ENCODE results near the gene ZNF548. TPM values are rescaled to one million over a fixed set of nuclear protein-coding genes. Genes with fewer than 3 reads are reported as not detected.

Gene ZNF548
- polyA plus RNA-seq, 3 donors, result 4.6 to 20.7 (median 6.0) TPM

DNA sequence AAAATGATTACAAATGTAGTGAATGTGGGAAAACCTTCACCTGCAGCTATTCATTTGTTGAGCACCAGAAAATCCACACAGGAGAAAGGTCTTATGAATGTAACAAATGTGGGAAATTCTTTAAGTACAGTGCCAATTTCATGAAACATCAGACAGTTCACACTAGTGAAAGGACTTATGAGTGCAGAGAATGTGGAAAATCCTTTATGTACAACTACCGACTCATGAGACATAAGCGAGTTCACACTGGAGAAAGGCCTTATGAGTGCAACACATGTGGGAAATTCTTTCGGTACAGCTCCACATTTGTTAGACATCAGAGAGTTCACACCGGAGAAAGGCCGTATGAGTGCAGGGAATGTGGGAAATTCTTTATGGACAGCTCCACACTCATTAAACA is 9.2 kb downstream of the ZNF548 start:
- Histone ChIP-seq H3K9ac (ENCODE audit: insufficient read depth, low read length, poor library complexity, severe bottlenecking) (no peak overlapping the region), H3K9me3 (replicated peaks in 1 of 2; ENCODE audit: control insufficient read depth in 1 of 2, insufficient read depth in 1 of 2, low read length in 2 of 2) (peaks cover 68 to 76% of the 10 kb centered on the region in 2 donors), H3K27me3 (ENCODE audit: control insufficient read depth in 2 of 2, insufficient read depth in 2 of 2, low read length in 2 of 2) (no peaks in the 10 kb centered on the region), H3K79me2 (ENCODE audit: insufficient read depth, low read length) (peaks cover 3% of the 10 kb centered on the region), H3K4me2 (replicated peaks; ENCODE audit: extremely low read depth, low read length, poor library complexity, severe bottlenecking) (no peak overlapping the region), H2AFZ (ENCODE audit: insufficient read depth, low read depth, low read length, poor library complexity, severe bottlenecking) (no peak overlapping the region), H3K36me3 (replicated peaks in 1 of 2; ENCODE audit: control insufficient read depth in 1 of 2, insufficient read depth in 2 of 2, low read length in 2 of 2) (peaks cover 35 to 63% of the 10 kb centered on the region in 2 donors), H3K4me1 (ENCODE audit: control insufficient read depth in 1 of 2, insufficient read depth in 2 of 2, low read length in 2 of 2) (no peaks in the 10 kb centered on the region), H4K20me1 (ENCODE audit: insufficient read depth, low read length) (no peaks in the 10 kb centered on the region), H3K4me3 (replicated peaks in 1 of 3; ENCODE audit: low read depth in 2 of 3, low read length in 3 of 3) (no peak overlapping the region), H3K27ac (ENCODE audit: low read depth in 1 of 2, low read length in 2 of 2) (no peak overlapping the region)
- no CpG with 5 or more reads among the region's 5 CpGs for WGBS (ENCODE audit: insufficient coverage)
- Mint-ChIP-seq H3K4me3 (no peak overlapping the region), H3K27ac (no peak overlapping the region), H3K4me1 (no peaks in the 10 kb centered on the region), H3K36me3 (peaks cover 56 to 57% of the 10 kb centered on the region in 2 donors), H3K27me3 (ENCODE audit: low read depth in 3 of 3) (peaks cover 0 to 3% (median 2%) of the 10 kb centered on the region in 3 donors), H3K9me3 (peaks cover 55 to 92% (median 70%) of the 10 kb centered on the region in 7 donors)
- intact Hi-C loops (cut with micrococcal nuclease), result no loop called here
- no peak for TF ChIP-seq CTCF (IDR thresholded peaks at IDR 0.05)
- DNase-seq, result no peak

DNA sequence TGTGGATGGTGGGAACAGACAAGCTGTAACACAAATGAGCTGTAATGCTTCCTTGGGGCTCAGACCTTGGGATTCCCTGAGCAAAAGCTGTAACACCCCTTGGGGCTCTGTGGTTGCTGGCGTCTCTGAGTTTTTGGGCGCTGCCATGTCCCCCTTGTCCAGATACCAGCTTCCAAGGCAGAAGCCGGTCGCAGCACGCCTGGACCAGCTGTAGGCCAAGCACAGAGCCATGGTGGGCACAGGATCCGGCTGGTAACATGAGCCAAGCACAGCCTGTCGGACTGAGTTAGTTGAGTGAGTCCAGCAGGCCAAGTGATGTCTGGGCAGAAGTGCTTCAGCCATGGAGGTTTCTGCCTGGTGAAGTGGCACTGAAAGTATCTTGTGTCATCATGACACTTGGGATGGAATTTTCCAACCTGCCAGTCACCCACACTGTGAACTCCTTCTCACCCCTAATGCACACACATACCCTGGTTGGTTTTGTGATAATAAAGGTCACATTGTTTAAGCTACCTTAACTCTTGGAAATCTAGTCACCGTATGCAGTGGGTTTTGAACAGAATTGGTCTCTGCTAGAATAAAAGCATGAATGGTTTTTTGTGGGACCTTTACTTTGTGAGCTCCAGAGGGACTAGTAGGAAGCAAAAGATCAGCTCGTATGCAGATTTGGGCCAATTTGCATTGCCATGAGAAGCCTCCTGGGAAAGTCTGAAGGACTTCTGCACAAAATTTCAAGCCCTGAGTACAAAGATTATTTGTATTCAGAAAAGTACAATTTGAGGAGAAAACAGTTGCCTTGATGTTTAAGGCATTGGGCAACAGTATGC is 14.3 kb downstream of the ZNF548 start:
- H4K20me1 ChIP-seq (ENCODE audit: insufficient read depth, low read length), result no peaks in the 10 kb centered on the region
- peaks cover 0 to 2% (median 1%) of the 10 kb centered on the region in 3 donors for H3K27me3 Mint-ChIP-seq (ENCODE audit: low read depth in 3 of 3)
- no peaks in the 10 kb centered on the region for H3K79me2 ChIP-seq (ENCODE audit: insufficient read depth, low read length)
- no peak overlapping the region for H2AFZ ChIP-seq (ENCODE audit: insufficient read depth, low read depth, low read length, poor library complexity, severe bottlenecking)
- 97% methylated on average over 8 of the region's 9 CpGs for WGBS (ENCODE audit: insufficient coverage)
- H3K4me1 Mint-ChIP-seq, result no peaks in the 10 kb centered on the region
- H3K4me2 ChIP-seq (replicated peaks; ENCODE audit: extremely low read depth, low read length, poor library complexity, severe bottlenecking), result no peak overlapping the region
- no peak for TF ChIP-seq CTCF (IDR thresholded peaks at IDR 0.05)
- no peaks in the 10 kb centered on the region for H3K4me1 ChIP-seq (ENCODE audit: control insufficient read depth in 1 of 2, insufficient read depth in 2 of 2, low read length in 2 of 2)
- no peak overlapping the region for H3K27ac Mint-ChIP-seq
- no peak for DNase-seq
- H3K4me3 Mint-ChIP-seq, result no peak overlapping the region
- H3K4me3 ChIP-seq (replicated peaks in 1 of 3; ENCODE audit: low read depth in 2 of 3, low read length in 3 of 3), result no peak overlapping the region
- no peak overlapping the region for H3K27ac ChIP-seq (ENCODE audit: low read depth in 1 of 2, low read length in 2 of 2)
- no peaks in the 10 kb centered on the region for H3K27me3 ChIP-seq (ENCODE audit: control insufficient read depth in 2 of 2, insufficient read depth in 2 of 2, low read length in 2 of 2)
- peaks cover 9 to 45% (median 34%) of the 10 kb centered on the region in 7 donors for H3K9me3 Mint-ChIP-seq
- peaks cover 29 to 33% of the 10 kb centered on the region in 2 donors for H3K9me3 ChIP-seq (replicated peaks in 1 of 2; ENCODE audit: control insufficient read depth in 1 of 2, insufficient read depth in 1 of 2, low read length in 2 of 2)
- no peak overlapping the region for H3K9ac ChIP-seq (ENCODE audit: insufficient read depth, low read length, poor library complexity, severe bottlenecking)
- peaks cover 5 to 8% of the 10 kb centered on the region in 2 donors for H3K36me3 Mint-ChIP-seq
- peaks cover 4 to 13% of the 10 kb centered on the region in 2 donors for H3K36me3 ChIP-seq (replicated peaks in 1 of 2; ENCODE audit: control insufficient read depth in 1 of 2, insufficient read depth in 2 of 2, low read length in 2 of 2)
- intact Hi-C loops (cut with micrococcal nuclease), result loop anchor here in 1 of 2 donors (10.0 kb wide), 1 partner anchor 751 kb away; the partner anchor contains the start of gene ZNF329

Data from CD14-positive monocyte (primary cell).